ENCODE measurements around the gene STK39.

STK39 gene

DNA sequence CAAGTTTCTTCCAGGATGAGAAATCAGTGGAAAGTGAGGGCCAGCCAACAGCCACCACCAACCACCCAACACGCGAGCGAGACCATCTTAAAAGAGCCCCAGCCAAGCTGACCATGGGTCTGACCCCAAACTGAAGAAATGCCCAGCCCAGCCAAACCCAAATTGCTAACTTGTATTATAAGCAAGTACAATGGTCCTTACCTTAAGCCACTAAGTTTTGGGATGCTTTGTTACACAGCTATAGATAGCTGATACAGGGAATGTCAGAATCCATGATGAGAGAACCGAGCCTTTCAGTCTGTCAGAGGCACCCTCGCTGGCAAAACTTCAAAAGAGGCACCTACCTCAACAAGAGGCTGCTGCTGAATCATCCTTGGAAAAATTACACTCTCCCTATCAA lies 17.0 kb downstream of the STK39 start:
- no peak for DNase-seq (ENCODE audit: low spot score)
- in situ Hi-C loops (cut with MboI; ENCODE audit: low pct_unique_long_range_greater_than_20kb, low sequenced_read_pairs, unreplicated experiment) = no loop called here
- TF ChIP-seq, protein P1, sequence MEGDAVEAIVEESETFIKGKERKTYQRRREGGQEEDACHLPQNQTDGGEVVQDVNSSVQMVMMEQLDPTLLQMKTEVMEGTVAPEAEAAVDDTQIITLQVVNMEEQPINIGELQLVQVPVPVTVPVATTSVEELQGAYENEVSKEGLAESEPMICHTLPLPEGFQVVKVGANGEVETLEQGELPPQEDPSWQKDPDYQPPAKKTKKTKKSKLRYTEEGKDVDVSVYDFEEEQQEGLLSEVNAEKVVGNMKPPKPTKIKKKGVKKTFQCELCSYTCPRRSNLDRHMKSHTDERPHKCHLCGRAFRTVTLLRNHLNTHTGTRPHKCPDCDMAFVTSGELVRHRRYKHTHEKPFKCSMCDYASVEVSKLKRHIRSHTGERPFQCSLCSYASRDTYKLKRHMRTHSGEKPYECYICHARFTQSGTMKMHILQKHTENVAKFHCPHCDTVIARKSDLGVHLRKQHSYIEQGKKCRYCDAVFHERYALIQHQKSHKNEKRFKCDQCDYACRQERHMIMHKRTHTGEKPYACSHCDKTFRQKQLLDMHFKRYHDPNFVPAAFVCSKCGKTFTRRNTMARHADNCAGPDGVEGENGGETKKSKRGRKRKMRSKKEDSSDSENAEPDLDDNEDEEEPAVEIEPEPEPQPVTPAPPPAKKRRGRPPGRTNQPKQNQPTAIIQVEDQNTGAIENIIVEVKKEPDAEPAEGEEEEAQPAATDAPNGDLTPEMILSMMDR (IDR thresholded peaks at IDR 0.05; ENCODE audit: extremely low read depth, insufficient read depth, missing control alignments) = no peak

DNA sequence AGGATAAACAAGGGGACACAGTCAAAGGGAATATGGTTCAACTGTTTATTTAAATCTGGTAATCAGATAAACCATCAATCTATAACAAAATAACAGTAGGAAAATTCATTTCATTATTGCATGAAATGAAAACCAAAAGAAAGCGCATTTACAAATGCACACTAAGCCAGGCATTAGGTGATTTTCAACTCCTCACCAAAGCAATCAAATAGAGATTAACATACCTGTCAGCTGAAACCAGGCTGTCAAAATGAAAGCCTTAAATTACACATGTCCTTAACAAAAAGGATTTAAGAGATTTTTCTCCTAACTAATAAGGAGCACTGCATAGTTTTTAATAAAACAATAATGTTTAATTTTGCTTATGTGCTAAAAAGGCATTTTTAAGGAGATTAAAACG lies 23.0 kb downstream of the STK39 start:
- TF ChIP-seq, protein P1 (IDR thresholded peaks at IDR 0.05; ENCODE audit: extremely low read depth, insufficient read depth, missing control alignments) = no peak
- in situ Hi-C loops (cut with MboI; ENCODE audit: low pct_unique_long_range_greater_than_20kb, low sequenced_read_pairs, unreplicated experiment) = no loop called here

DNA sequence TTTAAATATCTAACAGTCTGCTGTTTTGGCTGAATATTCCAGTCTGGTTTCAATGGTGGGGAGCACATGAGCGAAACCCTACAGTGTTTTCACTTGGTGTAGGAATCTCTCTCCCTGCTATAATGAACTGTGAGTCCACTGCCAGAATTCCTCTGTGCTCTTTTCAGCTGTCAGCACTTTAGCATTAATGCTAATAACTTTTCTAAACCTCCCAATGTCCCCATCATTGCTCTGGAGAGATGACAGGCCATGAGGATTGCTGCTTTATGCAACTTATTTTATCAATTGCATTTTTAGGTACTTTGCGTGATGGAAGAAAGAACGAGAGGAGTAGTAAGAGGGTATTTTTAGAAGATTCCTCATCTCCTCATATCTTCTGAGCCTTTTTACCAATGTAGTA lies 25.3 kb downstream of the STK39 start:
- in situ Hi-C loops (cut with MboI; ENCODE audit: low pct_unique_long_range_greater_than_20kb, low sequenced_read_pairs, unreplicated experiment) = no loop called here
- TF ChIP-seq, protein P1 (IDR thresholded peaks at IDR 0.05; ENCODE audit: extremely low read depth, insufficient read depth, missing control alignments) = no peak
- no peak for DNase-seq (ENCODE audit: low spot score)

More for the DNA sequence above, 23.0 kb downstream of the STK39 start:
- DNase-seq (ENCODE audit: low spot score) = no peak

DNA sequence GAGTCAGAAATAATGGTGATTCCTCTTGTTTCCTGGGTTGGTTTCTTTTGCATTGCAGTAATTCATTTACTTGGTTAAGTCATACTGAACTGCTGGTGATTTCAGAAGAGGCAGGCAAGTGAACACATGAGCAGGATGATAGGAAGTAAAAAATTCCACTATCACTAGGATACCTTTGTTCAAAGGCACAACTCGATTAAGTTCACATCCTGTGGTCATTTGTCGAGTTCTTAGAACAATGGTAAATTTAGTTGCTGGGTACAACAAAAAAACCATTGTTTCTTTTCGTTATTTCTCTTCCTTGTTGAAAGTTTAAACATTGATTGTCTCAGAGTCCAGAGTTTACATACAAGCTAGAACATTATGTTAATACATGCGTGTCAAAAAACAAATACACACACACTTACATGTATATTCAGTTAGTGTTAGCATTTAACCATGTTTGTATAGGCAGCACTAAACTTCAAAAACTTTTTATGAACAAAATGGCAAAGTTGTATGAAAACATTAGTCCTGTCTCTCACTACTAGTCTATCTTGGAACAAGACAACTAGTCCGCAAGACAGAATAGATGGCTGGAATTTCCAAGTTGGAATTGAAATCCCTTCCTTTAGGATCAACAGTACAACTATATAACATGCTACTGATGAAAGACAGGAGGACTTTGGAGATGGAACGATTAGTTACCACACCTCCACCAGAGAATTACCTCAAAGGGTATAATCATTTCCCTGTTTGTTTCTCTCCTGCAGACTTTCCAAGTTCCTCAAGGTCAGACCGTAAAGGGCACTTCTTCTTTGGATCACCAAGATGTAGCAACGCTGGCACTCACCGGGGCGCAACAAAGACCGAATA lies 26.2 kb downstream of the STK39 start:
- in situ Hi-C loops (cut with MboI; ENCODE audit: low pct_unique_long_range_greater_than_20kb, low sequenced_read_pairs, unreplicated experiment) = no loop called here
- DNase-seq (ENCODE audit: low spot score) = no peak
- TF ChIP-seq, protein P1 (IDR thresholded peaks at IDR 0.05; ENCODE audit: extremely low read depth, insufficient read depth, missing control alignments) = no peak

DNA sequence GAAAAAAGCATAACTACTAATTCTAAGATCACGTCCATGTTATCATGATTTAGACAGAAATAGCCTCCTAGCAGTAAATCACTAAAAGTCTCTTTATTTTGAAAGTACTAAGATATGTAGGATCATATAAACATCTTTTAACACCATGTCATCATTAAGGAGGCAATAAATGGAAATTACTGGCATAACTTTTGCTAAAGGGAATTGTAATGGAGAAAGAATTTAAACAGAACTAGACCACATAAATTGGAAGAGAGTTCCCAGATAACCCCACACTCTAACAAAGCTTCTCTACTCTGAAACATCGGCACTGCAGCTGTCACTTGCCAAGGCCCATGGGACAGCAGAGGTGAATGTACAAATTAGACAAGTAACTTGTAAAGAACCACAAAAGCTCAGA lies 29.5 kb downstream of the STK39 start:
- no peak for DNase-seq (ENCODE audit: low spot score)
- in situ Hi-C loops (cut with MboI; ENCODE audit: low pct_unique_long_range_greater_than_20kb, low sequenced_read_pairs, unreplicated experiment) = no loop called here
- TF ChIP-seq, protein P1 (IDR thresholded peaks at IDR 0.05; ENCODE audit: extremely low read depth, insufficient read depth, missing control alignments) = no peak

DNA sequence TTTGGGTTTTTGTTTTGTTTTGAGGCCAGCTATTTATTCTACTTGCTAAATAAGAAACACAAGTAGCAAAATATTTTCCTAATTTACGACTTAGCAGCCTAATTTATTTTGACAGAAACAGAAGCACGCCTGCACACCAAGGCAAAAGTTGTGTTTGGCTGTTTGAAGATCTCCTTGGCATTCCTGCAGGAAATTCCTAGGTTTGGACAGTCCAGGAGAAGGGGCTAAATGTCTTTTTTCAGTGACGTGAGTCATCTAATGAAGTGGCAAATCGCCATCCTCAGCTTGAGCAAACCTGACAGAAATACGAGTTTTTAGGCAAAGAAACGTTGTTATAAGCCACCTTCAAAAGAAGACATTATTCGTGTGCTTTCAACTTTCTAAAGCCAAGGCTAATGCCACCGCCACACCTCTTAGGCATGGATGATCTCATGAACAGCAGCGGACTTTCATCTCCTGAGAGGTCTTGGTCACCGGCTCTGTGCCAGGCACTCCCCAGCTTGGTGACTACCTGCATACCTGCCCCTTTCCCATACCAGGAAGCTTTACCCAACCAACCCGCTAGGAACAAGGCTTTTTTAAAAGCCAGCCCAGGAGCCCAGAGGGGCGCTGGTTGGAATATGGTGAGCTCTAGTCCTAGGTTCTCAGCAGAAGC lies 30.9 kb downstream of the STK39 start:
- no peak for DNase-seq (ENCODE audit: low spot score)
- in situ Hi-C loops (cut with MboI; ENCODE audit: low pct_unique_long_range_greater_than_20kb, low sequenced_read_pairs, unreplicated experiment) = no loop called here
- TF ChIP-seq, protein P1 (IDR thresholded peaks at IDR 0.05; ENCODE audit: extremely low read depth, insufficient read depth, missing control alignments) = no peak
